ENCODE measurements around the gene EIF2B2. TPM values are rescaled to one million over a fixed set of nuclear protein-coding genes. Genes with fewer than 3 reads are reported as not detected.

Gene EIF2B2
- polyA plus RNA-seq, 1 experiment = 78.0 TPM

- H3K36me3 ChIP-seq (ENCODE audit: control insufficient read depth, insufficient read depth, low read length) = peaks cover 22% of the 10 kb centered on the region
- no peak overlapping the region for H3K4me3 ChIP-seq (ENCODE audit: low read depth, low read length)
- ChIA-PET CTCF (interaction anchor here (1.0 to 1.5 kb wide), 3 partner anchors 33 to 106 kb away, joined by 3 read pairs; no protein-coding TSS in a partner anchor), POLR2A (interaction anchor here (0.6 kb wide), 1 partner anchor 92 kb away, joined by 3 read pairs; no protein-coding TSS in a partner anchor)
- TF ChIP-seq, protein P1, sequence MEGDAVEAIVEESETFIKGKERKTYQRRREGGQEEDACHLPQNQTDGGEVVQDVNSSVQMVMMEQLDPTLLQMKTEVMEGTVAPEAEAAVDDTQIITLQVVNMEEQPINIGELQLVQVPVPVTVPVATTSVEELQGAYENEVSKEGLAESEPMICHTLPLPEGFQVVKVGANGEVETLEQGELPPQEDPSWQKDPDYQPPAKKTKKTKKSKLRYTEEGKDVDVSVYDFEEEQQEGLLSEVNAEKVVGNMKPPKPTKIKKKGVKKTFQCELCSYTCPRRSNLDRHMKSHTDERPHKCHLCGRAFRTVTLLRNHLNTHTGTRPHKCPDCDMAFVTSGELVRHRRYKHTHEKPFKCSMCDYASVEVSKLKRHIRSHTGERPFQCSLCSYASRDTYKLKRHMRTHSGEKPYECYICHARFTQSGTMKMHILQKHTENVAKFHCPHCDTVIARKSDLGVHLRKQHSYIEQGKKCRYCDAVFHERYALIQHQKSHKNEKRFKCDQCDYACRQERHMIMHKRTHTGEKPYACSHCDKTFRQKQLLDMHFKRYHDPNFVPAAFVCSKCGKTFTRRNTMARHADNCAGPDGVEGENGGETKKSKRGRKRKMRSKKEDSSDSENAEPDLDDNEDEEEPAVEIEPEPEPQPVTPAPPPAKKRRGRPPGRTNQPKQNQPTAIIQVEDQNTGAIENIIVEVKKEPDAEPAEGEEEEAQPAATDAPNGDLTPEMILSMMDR (IDR thresholded peaks at IDR 0.05; ENCODE audit: insufficient read depth, low read depth, low read length) = no peak
- peak; percentile 17 for DNase-seq (ENCODE audit: low read depth)
- H3K27me3 ChIP-seq (ENCODE audit: control insufficient read depth, insufficient read depth, low read length) = no peaks in the 10 kb centered on the region
Measured at GRCh38 chr14:75011356-75011994, 8.8 kb downstream of the EIF2B2 start.

DNA sequence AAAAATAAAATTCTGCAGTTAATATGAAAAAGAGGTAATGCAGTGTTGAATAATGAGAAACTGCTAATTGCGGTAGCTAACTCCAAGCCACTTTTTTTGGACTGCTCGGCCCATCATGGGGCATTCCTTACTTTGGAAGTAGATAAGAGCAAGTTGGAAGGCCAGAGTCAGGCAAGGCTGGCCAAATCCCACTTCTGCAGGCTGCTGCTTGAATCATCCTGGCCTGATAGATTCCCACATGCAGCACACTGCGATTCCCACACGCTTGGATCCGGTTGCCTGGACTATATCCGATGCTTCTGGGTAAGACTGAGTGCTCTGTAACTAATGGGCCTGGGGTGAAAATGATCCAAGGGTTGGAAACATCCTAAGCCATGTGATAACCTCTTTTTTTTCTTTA, 10.6 kb downstream of the EIF2B2 start:
- H3K4me3 ChIP-seq (ENCODE audit: low read depth, low read length) = no peak overlapping the region
- CTCF ChIA-PET = interaction anchor here (1.1 to 1.2 kb wide), 3 partner anchors 9 to 66 kb away, joined by 3 to 6 read pairs (median 4); partner anchors contain the start of gene EIF2B2
- peaks cover 20% of the 10 kb centered on the region for H3K36me3 ChIP-seq (ENCODE audit: control insufficient read depth, insufficient read depth, low read length)
- POLR2A ChIA-PET = no interaction called here
- no peaks in the 10 kb centered on the region for H3K27me3 ChIP-seq (ENCODE audit: control insufficient read depth, insufficient read depth, low read length)
- TF ChIP-seq, protein P1 (IDR thresholded peaks at IDR 0.05; ENCODE audit: insufficient read depth, low read depth, low read length) = no peak
- no peak for DNase-seq (ENCODE audit: low read depth)

GRCh38 chr14:75015496-75015895, 12.8 kb downstream of the EIF2B2 start:
- Histone ChIP-seq H3K36me3 (ENCODE audit: control insufficient read depth, insufficient read depth, low read length) (peaks cover 10% of the 10 kb centered on the region), H3K4me3 (ENCODE audit: low read depth, low read length) (no peak overlapping the region), H3K27me3 (ENCODE audit: control insufficient read depth, insufficient read depth, low read length) (no peaks in the 10 kb centered on the region)
- POLR2A ChIA-PET = no interaction called here
- TF ChIP-seq, protein P1 (IDR thresholded peaks at IDR 0.05; ENCODE audit: insufficient read depth, low read depth, low read length) = no peak
- no peak for DNase-seq (ENCODE audit: low read depth)
- CTCF ChIA-PET = interaction anchor here (1.1 kb wide), 1 partner anchor 33 kb away, joined by 3 read pairs; no protein-coding TSS in a partner anchor

GRCh38 chr14:75016815-75017214, 14.1 kb downstream of the EIF2B2 start:
- H3K4me3 ChIP-seq (ENCODE audit: low read depth, low read length) = no peak overlapping the region
- peaks cover 10% of the 10 kb centered on the region for H3K36me3 ChIP-seq (ENCODE audit: control insufficient read depth, insufficient read depth, low read length)
- TF ChIP-seq, protein P1 (IDR thresholded peaks at IDR 0.05; ENCODE audit: insufficient read depth, low read depth, low read length) = no peak

GRCh38 chr14:75018694-75019093, 16.0 kb downstream of the EIF2B2 start:
- Histone ChIP-seq H3K27me3 (ENCODE audit: control insufficient read depth, insufficient read depth, low read length) (no peaks in the 10 kb centered on the region), H3K4me3 (ENCODE audit: low read depth, low read length) (no peak overlapping the region), H3K36me3 (ENCODE audit: control insufficient read depth, insufficient read depth, low read length) (peaks cover 9% of the 10 kb centered on the region)
- ChIA-PET POLR2A (no interaction called here), CTCF (no interaction called here)
- TF ChIP-seq, protein P1 (IDR thresholded peaks at IDR 0.05; ENCODE audit: insufficient read depth, low read depth, low read length) = no peak
- DNase-seq (ENCODE audit: low read depth) = no peak

More at GRCh38 chr14:75016815-75017214, 14.1 kb downstream of the EIF2B2 start:
- no peak for DNase-seq (ENCODE audit: low read depth)
- CTCF ChIA-PET = interaction anchor here (1.1 kb wide), 1 partner anchor 14 kb away, joined by 5 read pairs; the partner anchor contains the start of gene EIF2B2
- H3K27me3 ChIP-seq (ENCODE audit: control insufficient read depth, insufficient read depth, low read length) = no peaks in the 10 kb centered on the region
- POLR2A ChIA-PET = no interaction called here

Measured in BJ (cell line).